HepG2 (cell line): ENCODE data around the gene C13orf46. TPM values are rescaled to one million over a fixed set of nuclear protein-coding genes. Genes with fewer than 3 reads are reported as not detected.

Experiments used
- ATAC-seq: fragments of 200-7000 bp; cut with Tn5 transposase; 3 replicates; pipeline ENCODE4 v1.9.1; 2020; ENCODE audit warnings: mild to moderate bottlenecking, moderate library complexity
- BruUV-seq: library from RNA; stranded (reverse); fragments of 400-500 nt; replicated peaks from 2 replicates; lab custom pipeline; 2021; lab: Mats Ljungman, UMichigan
- CTCF ChIA-PET: fragments of 300-600 bp; formaldehyde crosslinking; extraction: SDS; loops from one replicate; lab custom pipeline; 2021; ENCODE audit warnings: low total read pairs, inconsistent platforms, low intra/inter-chr PET ratio; lab: Yijun Ruan, JAX
- POLR2A ChIA-PET: fragments of 350-600 bp; sonication (Branson Sonifier 250); formaldehyde crosslinking; loops from one replicate; lab custom pipeline; 2020; ENCODE audit warnings: antibody characterized with exemption, inconsistent platforms; lab: Yijun Ruan, JAX
- DNase-seq: peaks from one replicate; pipeline ENCODE4 v3.0.0-alpha.2; 2015; ENCODE audit warnings: low spot score
- FAIRE-seq: peaks from 3 replicates; lab custom pipeline; 2011; peaks lifted over from hg19 to GRCh38; lab: Jason Lieb, UNC
- H2AFZ ChIP-seq: one replicate; pipeline ENCODE4 v1.6.1; 2011; ENCODE audit warnings: low read length, inconsistent platforms
- H3K27ac ChIP-seq: fragments of 300-600 bp; 3 replicates; pipeline ENCODE4 v1.8.0; 2011; ENCODE audit warnings: mixed run types, mild to moderate bottlenecking, mixed read lengths, low read length, inconsistent platforms; ENCODE audit not compliant: insufficient read depth; ENCODE audit errors: extremely low read length
- H3K27me3 ChIP-seq, 2 experiments: fragments of 200-600 bp in 1 of 2; 2 replicates in 1 of 2; 3 replicates in 1 of 2; pipeline versions ENCODE4 v1.6.0 to v1.8.0; 2011; ENCODE audit warnings: low read length in 2 of 2, mild to moderate bottlenecking in 2 of 2, moderate library complexity in 2 of 2, inconsistent platforms in 1 of 2; ENCODE audit not compliant: insufficient read depth in 2 of 2, control insufficient read depth in 1 of 2
- H3K36me3 ChIP-seq, 2 experiments: fragments of 200-600 bp in 1 of 2; replicated peaks in 1 of 2; 2 replicates in 1 of 2; 3 replicates in 1 of 2; pipeline versions ENCODE4 v1.5.1 to v1.8.0; 2011; ENCODE audit warnings: low read length in 2 of 2, inconsistent platforms in 1 of 2; ENCODE audit not compliant: insufficient read depth in 2 of 2, control insufficient read depth in 1 of 2
- H3K4me1 ChIP-seq: 2 replicates; pipeline ENCODE4 v1.5.1; 2012; ENCODE audit warnings: low read length, inconsistent platforms; ENCODE audit not compliant: insufficient read depth
- H3K4me2 ChIP-seq: 2 replicates; pipeline ENCODE4 v1.6.0; 2011; ENCODE audit warnings: low read depth, low read length, inconsistent platforms
- H3K4me3 ChIP-seq, 3 experiments: fragments of 200-600 bp in 1 of 3; sonication (generic), shearing (Covaris generic) in 1 of 3; replicated peaks in 1 of 3; 2 replicates each; pipeline ENCODE4 v1.5.1; 2011 to 2016; ENCODE audit warnings: low read length in 3 of 3, inconsistent platforms in 2 of 3, low read depth in 2 of 3, mild to moderate bottlenecking in 2 of 3, control low read depth in 1 of 3, mixed read lengths in 1 of 3; ENCODE audit not compliant: insufficient read depth in 1 of 3
- H3K79me2 ChIP-seq: one replicate; pipeline ENCODE4 v1.6.1; 2011; ENCODE audit warnings: low read length, inconsistent platforms; ENCODE audit not compliant: insufficient read depth
- H3K9ac ChIP-seq: 2 replicates; pipeline ENCODE4 v1.6.0; 2011; ENCODE audit warnings: mild to moderate bottlenecking, low read depth, low read length, inconsistent platforms; ENCODE audit not compliant: insufficient read depth
- H3K9me3 ChIP-seq: 2 replicates; pipeline ENCODE4 v1.5.1; 2012; ENCODE audit warnings: mild to moderate bottlenecking, low read length
- H4K20me1 ChIP-seq: 2 replicates; pipeline ENCODE4 v1.6.0; 2011; ENCODE audit warnings: inconsistent platforms, mild to moderate bottlenecking, low read length, moderate library complexity; ENCODE audit not compliant: insufficient read depth
- DBP ChIP-seq: sonication (generic); formaldehyde crosslinking; IDR thresholded peaks from 2 replicates; pipeline ENCODE4 v1.4.0; 2020; ENCODE audit warnings: missing genetic modification reagents; ENCODE audit errors: not compliant biosample characterization
- ELF1 ChIP-seq: sonication (generic); formaldehyde crosslinking; IDR thresholded peaks from 2 replicates; pipeline ENCODE4 v1.4.0; 2020; ENCODE audit warnings: missing genetic modification reagents
- ESRRA ChIP-seq: sonication (generic); formaldehyde crosslinking; IDR thresholded peaks from 2 replicates; pipeline ENCODE4 v1.5.1; 2020; ENCODE audit warnings: mild to moderate bottlenecking, low read depth, missing genetic modification reagents
- FOSL2 ChIP-seq: sonication (generic); formaldehyde crosslinking; IDR thresholded peaks from 2 replicates; pipeline ENCODE4 v1.4.0; 2020; ENCODE audit warnings: missing genetic modification reagents
- GTF2F1 ChIP-seq: fragments of 150-350 bp; IDR thresholded peaks from 2 replicates; pipeline ENCODE4 v1.6.1; 2014; ENCODE audit warnings: low read length
- NONO ChIP-seq, 2 experiments: fragments of 450-650 bp in 1 of 2; sonication (generic) in 1 of 2; formaldehyde crosslinking in 1 of 2; IDR thresholded peaks in 1 of 2; conservative IDR thresholded peaks in 1 of 2; 2 replicates each; pipeline versions ENCODE4 v1.6.1 to v1.8.0; 2017 to 2022; ENCODE audit warnings: mild to moderate bottlenecking in 1 of 2, missing genetic modification reagents in 1 of 2, moderate library complexity in 1 of 2
- NPAS2 ChIP-seq: sonication (generic); formaldehyde crosslinking; IDR thresholded peaks from 2 replicates; pipeline ENCODE4 v1.8.0; 2022; ENCODE audit warnings: mild to moderate bottlenecking, missing genetic modification reagents, borderline replicate concordance
- PCBP2 ChIP-seq: fragments of 200-400 bp; formaldehyde crosslinking; optimal IDR thresholded peaks from 2 replicates; pipeline ENCODE3; 2018; ENCODE audit warnings: low read length, low read depth; ENCODE audit not compliant: poor library complexity, severe bottlenecking
- PRDM15 ChIP-seq: sonication (generic); formaldehyde crosslinking; IDR thresholded peaks from 2 replicates; pipeline ENCODE4 v1.4.0; 2020; ENCODE audit warnings: missing genetic modification reagents
- ZNF556 ChIP-seq: sonication (generic); formaldehyde crosslinking; IDR thresholded peaks from 2 replicates; pipeline ENCODE4 v1.4.0; 2020; ENCODE audit warnings: mild to moderate bottlenecking, missing genetic modification reagents, borderline replicate concordance
- whole genome bisulfite sequencing: methylation state at CpG from one replicate; pipeline ENCODE4 v1.1.6; 2017; ENCODE audit warnings: low lambda C conversion rate; 5-methylcytosine and 5-hydroxymethylcytosine counted together
- in situ Hi-C: cut with HindIII; loops from 2 replicates; pipeline ENCODE4 v1.10.0; 2017; ENCODE audit warnings: low pct_unique_long_range_greater_than_20kb; ENCODE audit not compliant: extremely low pct_ligation_motif_present
- intact Hi-C: fragments of 100-400 bp; cut with micrococcal nuclease; formaldehyde crosslinking; loops from one replicate; pipeline ENCODE4 v1.10.0; 2022; ENCODE audit not compliant: unreplicated experiment
- polyA plus RNA-seq, 8 experiments: library from polyadenylated mRNA; depleted of rRNA in 3 of 8; stranded (reverse) in 7 of 8; unstranded in 1 of 8; fragments of >200 nt; fragmentation: Illumina TruSeq in 4 of 8; extraction: Trizol in 4 of 8; gene quantifications; 2 replicates each; pipeline versions ENCODE4 v1.2.1 to v1.2.3, GENCODE V29; 2011 to 2016; ENCODE audit warnings: low read depth in 4 of 8, missing spikeins in 1 of 8, mixed read lengths in 1 of 8; ENCODE audit not compliant: insufficient read depth in 1 of 8
- total RNA-seq, 5 experiments: library from RNA; depleted of rRNA; stranded (reverse); fragments of >200 nt; fragmentation: Illumina TruSeq; extraction: Trizol; gene quantifications; 2 replicates each; pipeline ENCODE4 v1.2.3, GENCODE V29; 2016; ENCODE audit warnings: low read depth in 1 of 5

Gene C13orf46
- total and polyA plus RNA-seq, 2 of the 13 experiments (the other 11 are each of a cell fraction or from before 2014, with no cell fraction given) = 0.01 TPM; not detected in 1

GRCh38 chr13:114004420-114005205 is 30.7 kb upstream of the C13orf46 start:
- peak; percentile 12 for DNase-seq
- WGBS = 33% methylated on average over 41 of the region's 41 CpGs
- no peak overlapping the region for H3K4me2 ChIP-seq
- in situ Hi-C loops = no loop called here
- POLR2A ChIA-PET = no interaction called here
- no peak overlapping the region for H3K9ac ChIP-seq
- H3K27me3 ChIP-seq = peaks cover 11 to 39% of the 10 kb centered on the region in 2 experiments; a peak in 3 of 5 replicates
- no peak overlapping the region for H3K4me3 ChIP-seq
- no peaks in the 10 kb centered on the region for H3K4me1 ChIP-seq
- no peak for FAIRE-seq
- H3K79me2 ChIP-seq = no peaks in the 10 kb centered on the region
- H4K20me1 ChIP-seq = no peaks in the 10 kb centered on the region
- H3K27ac ChIP-seq = no peak overlapping the region
- BruUV-seq = no TSS peak
- no peak for TF ChIP-seq DBP (CRISPR knock-in tag)
- no peak for TF ChIP-seq NPAS2 (CRISPR knock-in tag)
- TF ChIP-seq FOSL2 (CRISPR knock-in tag) = 0 out of 2 replicates have a peak, but pooled peaks have one; percentile 5
- no peak for TF ChIP-seq NONO (IDR thresholded peaks at IDR 0.05)
- no peak for TF ChIP-seq NONO (CRISPR knock-in tag; conservative IDR thresholded peaks at IDR 0.05)
- TF ChIP-seq ELF1 (CRISPR knock-in tag) = no peak
- TF ChIP-seq, all 625 proteins: peak for 1
- ATAC-seq = no peak
- no peaks in the 10 kb centered on the region for H3K9me3 ChIP-seq
- CTCF ChIA-PET = no interaction called here
- intact Hi-C loops = no loop called here
- no peaks in the 10 kb centered on the region for H3K36me3 ChIP-seq
- H2AFZ ChIP-seq = no peak overlapping the region

GRCh38 chr13:114002771-114003321 is 29.0 kb upstream of the C13orf46 start:
- Histone ChIP-seq H3K9me3 (no peaks in the 10 kb centered on the region), H3K36me3 (no peaks in the 10 kb centered on the region), H3K9ac (no peak overlapping the region), H3K4me1 (no peaks in the 10 kb centered on the region), H3K79me2 (no peaks in the 10 kb centered on the region), H4K20me1 (no peaks in the 10 kb centered on the region), H3K4me2 (no peak overlapping the region), H3K4me3 (no peak overlapping the region), H3K27me3 (peaks cover 12 to 48% of the 10 kb centered on the region in 2 experiments; a peak in 3 of 5 replicates), H3K27ac (no peak overlapping the region), H2AFZ (no peak overlapping the region)
- FAIRE-seq (no peak), DNase-seq (no peak), ATAC-seq (no peak)
- WGBS = 52% methylated on average over 10 of the region's 24 CpGs
- in situ Hi-C loops (no loop called here), intact Hi-C loops (no loop called here)
- POLR2A ChIA-PET = no interaction called here
- CTCF ChIA-PET = no interaction called here
- no TSS peak for BruUV-seq
- TF ChIP-seq PRDM15 (CRISPR knock-in tag) = no peak
- no peak for TF ChIP-seq ZNF556
- TF ChIP-seq GTF2F1 = no peak
- no peak for TF ChIP-seq ESRRA (CRISPR knock-in tag)
- no peak for TF ChIP-seq PCBP2
